ENCODE results near the gene STN1. TPM values are rescaled to one million over a fixed set of nuclear protein-coding genes. Genes with fewer than 3 reads are reported as not detected.

The STN1 gene
- total RNA-seq, 2 experiments from 2014 or later: 34.4 to 37.4 TPM

GRCh38 chr10:103834436-103835095, 83.4 kb downstream of the STN1 start:
- DNase-seq (no peak), ATAC-seq (no peak)
- Mint-ChIP-seq H3K27me3 (no peaks in the 10 kb centered on the region), H3K4me1 (no peaks in the 10 kb centered on the region), H3K9me3 (ENCODE audit: low read depth) (no peaks in the 10 kb centered on the region), H3K27ac (no peak overlapping the region), H3K36me3 (ENCODE audit: low read depth) (no peaks in the 10 kb centered on the region), H3K4me3 (no peak overlapping the region)
- intact Hi-C loops (cut with DNase I, micrococcal nuclease): no loop called here
- CTCF ChIA-PET: interaction anchor here (0.7 kb wide), 1 partner anchor 82 kb away, joined by 3 read pairs; no protein-coding TSS in a partner anchor
- POLR2A ChIA-PET: interaction anchor here (0.5 kb wide), 1 partner anchor 366 kb away, joined by 5 read pairs; no protein-coding TSS in a partner anchor

- no peaks in the 10 kb centered on the region for H3K9me3 Mint-ChIP-seq (ENCODE audit: low read depth)
- DNase-seq (no peak), ATAC-seq (no peak)
- no peaks in the 10 kb centered on the region for H3K36me3 Mint-ChIP-seq (ENCODE audit: low read depth)
- H3K27ac Mint-ChIP-seq: no peak overlapping the region
- intact Hi-C loops (cut with DNase I, micrococcal nuclease): no loop called here
- CTCF ChIA-PET: interaction anchor here (0.7 to 0.9 kb wide), 3 partner anchors 8 to 82 kb away, joined by 3 read pairs; no protein-coding TSS in a partner anchor
- H3K27me3 Mint-ChIP-seq: no peaks in the 10 kb centered on the region
- POLR2A ChIA-PET: no interaction called here
- no peak overlapping the region for H3K4me3 Mint-ChIP-seq
- no peaks in the 10 kb centered on the region for H3K4me1 Mint-ChIP-seq
Observed at GRCh38 chr10:103833731-103834365, 84.1 kb downstream of the STN1 start.

- CTCF ChIA-PET: no interaction called here
- no peak overlapping the region for H3K27ac Mint-ChIP-seq
Observed at GRCh38 chr10:103832806-103833205, 85.2 kb downstream of the STN1 start.

More at GRCh38 chr10:103832806-103833205, 85.2 kb downstream of the STN1 start:
- H3K27me3 Mint-ChIP-seq: no peaks in the 10 kb centered on the region
- no peak for DNase-seq
- ATAC-seq: no peak
- H3K4me3 Mint-ChIP-seq: no peak overlapping the region
- H3K4me1 Mint-ChIP-seq: no peaks in the 10 kb centered on the region
- POLR2A ChIA-PET: no interaction called here
- H3K9me3 Mint-ChIP-seq (ENCODE audit: low read depth): no peaks in the 10 kb centered on the region
- intact Hi-C loops (cut with DNase I, micrococcal nuclease): no loop called here
- no peaks in the 10 kb centered on the region for H3K36me3 Mint-ChIP-seq (ENCODE audit: low read depth)

Other genes with a start within 250 kb of the STN1 start
- 1 to 10 TPM; 6.7 to 7.7 TPM for gene SH3PXD2A, start 62.6 kb downstream of the STN1 start, total RNA-seq
- 10 to 100 TPM; 20.2 to 32.5 TPM for gene SLK, start 49.0 kb upstream of the STN1 start, total RNA-seq
- not detected for gene COL17A1, start 167.7 kb upstream of the STN1 start, total RNA-seq
- gene SFR1, start 204.0 kb upstream of the STN1 start, total RNA-seq: 10 to 100 TPM; 17.2 to 20.5 TPM